Hepatocyte (in vitro differentiated cells): Measurements from ENCODE around the gene KIAA0513. TPM values are rescaled to one million over a fixed set of nuclear protein-coding genes. Genes with fewer than 3 reads are reported as not detected.

Experiments
- DNase-seq: peaks from one replicate; pipeline ENCODE4 v3.0.0-alpha.2; 2016; ENCODE audit warnings: low spot score
- H2AFZ ChIP-seq: fragments of 200-600 bp; sonication (generic); 2 replicates; pipeline ENCODE4 v1.6.0; 2016; ENCODE audit warnings: antibody characterized with exemption, mild to moderate bottlenecking
- H3K27ac ChIP-seq: fragments of 200-600 bp; sonication (generic); 2 replicates; pipeline ENCODE4 v1.5.1; 2016; ENCODE audit warnings: mild to moderate bottlenecking
- H3K27me3 ChIP-seq: fragments of 200-600 bp; sonication (generic); 2 replicates; pipeline ENCODE4 v1.6.1; 2016
- H3K36me3 ChIP-seq: fragments of 200-600 bp; sonication (generic); replicated peaks from 2 replicates; pipeline ENCODE4 v1.5.1; 2016; ENCODE audit warnings: low read depth; ENCODE audit not compliant: insufficient read depth
- H3K4me1 ChIP-seq: fragments of 200-600 bp; sonication (generic); 2 replicates; pipeline ENCODE4 v1.5.1; 2016; ENCODE audit warnings: mild to moderate bottlenecking, moderate library complexity; ENCODE audit not compliant: insufficient read depth
- H3K4me2 ChIP-seq: fragments of 200-600 bp; sonication (generic); 2 replicates; pipeline ENCODE4 v1.6.0; 2016
- H3K4me3 ChIP-seq: fragments of 200-600 bp; sonication (generic); 2 replicates; pipeline ENCODE4 v1.5.1; 2016; ENCODE audit warnings: mild to moderate bottlenecking
- H3K79me2 ChIP-seq: fragments of 200-600 bp; sonication (generic); 2 replicates; pipeline ENCODE4 v1.6.0; 2017; ENCODE audit warnings: mild to moderate bottlenecking
- H3K9me2 ChIP-seq: fragments of 200-600 bp; sonication (generic); replicated peaks from 2 replicates; pipeline ENCODE4 v1.6.0; 2017; ENCODE audit warnings: mild to moderate bottlenecking; ENCODE audit not compliant: insufficient read depth
- H3K9me3 ChIP-seq: fragments of 200-600 bp; sonication (generic); 2 replicates; pipeline ENCODE4 v1.5.1; 2016; ENCODE audit warnings: low read depth, mild to moderate bottlenecking
- H4K20me1 ChIP-seq: fragments of 200-600 bp; sonication (generic); 2 replicates; pipeline ENCODE4 v1.6.0; 2016; ENCODE audit warnings: mild to moderate bottlenecking; ENCODE audit not compliant: insufficient read depth, poor library complexity, severe bottlenecking
- CTCF ChIP-seq: fragments of 200-600 bp; sonication (generic); IDR thresholded peaks from 2 replicates; pipeline ENCODE4 v1.5.1; 2016; ENCODE audit warnings: antibody characterized with exemption, mild to moderate bottlenecking; ENCODE audit not compliant: poor library complexity
- EZH2 ChIP-seq: fragments of 200-600 bp; sonication (generic); IDR thresholded peaks from 2 replicates; pipeline ENCODE4 v1.6.1; 2016; ENCODE audit warnings: antibody characterized with exemption, mild to moderate bottlenecking, borderline replicate concordance
- EZH2phosphoT487 ChIP-seq: fragments of 200-600 bp; sonication (generic); IDR thresholded peaks from one replicate; pipeline ENCODE4 v1.6.1; 2018; ENCODE audit warnings: antibody characterized with exemption, mild to moderate bottlenecking, low read depth, moderate library complexity; ENCODE audit not compliant: unreplicated experiment, severe bottlenecking
- WGBS: methylation state at CpG from one replicate; pipeline ENCODE4 v1.1.6; 2016; ENCODE audit warnings: low lambda C conversion rate; ENCODE audit errors: missing lambda C conversion rate; 5-methylcytosine and 5-hydroxymethylcytosine counted together
- polyA plus RNA-seq: library from polyadenylated mRNA; unstranded; fragments of >200 nt; fragmentation: Nextera tagmentation; extraction: Ambion mirVana; gene quantifications from 2 replicates; pipeline ENCODE4 v1.2.1, GENCODE V29; 2016
- total RNA-seq: library from RNA; depleted of rRNA; stranded (reverse); fragments of >200 nt; gene quantifications from 2 replicates; pipeline ENCODE4 v1.2.3, GENCODE V29; 2014

The KIAA0513 gene
- total and polyA plus RNA-seq, 2 experiments from 2014 or later, result 10.1 to 14.9 TPM

- no peaks in the 10 kb centered on the region for H3K27me3 ChIP-seq
- H3K4me3 ChIP-seq, result peak within 1 kb of the TSS; percentile 93
- H2AFZ ChIP-seq, result peak within 1 kb of the TSS; percentile 92
- DNase-seq, result peak; percentile 94
- H3K4me1 ChIP-seq, result peaks cover 38% of the 10 kb centered on the region
- no peaks in the 10 kb centered on the region for H3K36me3 ChIP-seq
- peaks cover 16% of the 10 kb centered on the region for H4K20me1 ChIP-seq
- TF ChIP-seq EZH2phosphoT487 (no peak), EZH2 (no peak), CTCF (peak; percentile 15)
- no peaks in the 10 kb centered on the region for H3K9me3 ChIP-seq
- under 1% methylated on average over 66 of the region's 86 CpGs for WGBS
- H3K9me2 ChIP-seq, result no peaks in the 10 kb centered on the region
- H3K27ac ChIP-seq, result peak within 1 kb of the TSS; percentile 100
- H3K79me2 ChIP-seq, result peaks cover 54% of the 10 kb centered on the region
- peak within 1 kb of the TSS; percentile 89 for H3K4me2 ChIP-seq
Measured at GRCh38 chr16:85010931-85011845, 16.4 kb upstream of the KIAA0513 start, which contains the start of gene ZDHHC7. TSS of gene ZDHHC7 (minus strand) at chr16:85011535. CDS start at chr16:84990618, 20,917 bp downstream.

GRCh38 chr16:85011846-85012284, 15.7 kb upstream of the KIAA0513 start:
- Histone ChIP-seq H3K4me1 (peaks cover 38% of the 10 kb centered on the region), H3K9me2 (no peaks in the 10 kb centered on the region), H3K9me3 (no peaks in the 10 kb centered on the region), H3K27me3 (no peaks in the 10 kb centered on the region), H3K4me2 (peak overlapping the region; percentile 89), H3K36me3 (no peaks in the 10 kb centered on the region), H3K79me2 (peaks cover 47% of the 10 kb centered on the region), H3K27ac (peak overlapping the region; percentile 100), H2AFZ (peak overlapping the region; percentile 92), H3K4me3 (peak overlapping the region; percentile 93), H4K20me1 (peaks cover 10% of the 10 kb centered on the region)
- no peak for DNase-seq
- WGBS, result 26% methylated on average over 17 of the region's 17 CpGs
- TF ChIP-seq EZH2 (no peak), EZH2phosphoT487 (no peak), CTCF (no peak)

- peaks cover 3% of the 10 kb centered on the region for H4K20me1 ChIP-seq
- no peaks in the 10 kb centered on the region for H3K9me3 ChIP-seq
- H3K36me3 ChIP-seq, result no peaks in the 10 kb centered on the region
- TF ChIP-seq CTCF (no peak), EZH2phosphoT487 (no peak), EZH2 (no peak)
- H3K4me3 ChIP-seq, result no peak overlapping the region
- no peak overlapping the region for H2AFZ ChIP-seq
- H3K27me3 ChIP-seq, result no peaks in the 10 kb centered on the region
- H3K4me1 ChIP-seq, result peaks cover 31% of the 10 kb centered on the region
- 51% methylated on average over 2 of the region's 2 CpGs for WGBS
- H3K79me2 ChIP-seq, result peaks cover 23% of the 10 kb centered on the region
- H3K9me2 ChIP-seq, result no peaks in the 10 kb centered on the region
- H3K27ac ChIP-seq, result peak overlapping the region; percentile 90
- no peak for DNase-seq
- H3K4me2 ChIP-seq, result peak overlapping the region; percentile 54
Measured at GRCh38 chr16:85014311-85014710, 13.3 kb upstream of the KIAA0513 start.
